OCI-LY3 (cell line): ENCODE data around the gene IFNLR1.

Source experiments
- H2AFZ ChIP-seq: fragments of 200-600, 300-600 bp; shearing (Covaris generic); 2 replicates; pipeline ENCODE4 v1.6.0; 2014; ENCODE audit warnings: antibody characterized with exemption, low read depth, low read length
- H3K27ac ChIP-seq: fragments of 200-600, 300-600 bp; sonication (generic); 2 replicates; pipeline ENCODE4 v1.5.1; 2014; ENCODE audit warnings: mild to moderate bottlenecking, low read length, moderate library complexity, mixed read lengths
- H3K27me3 ChIP-seq: fragments of 200-600, 300-600 bp; sonication (generic); 2 replicates; pipeline ENCODE4 v1.6.1; 2014; ENCODE audit warnings: low read depth, low read length, mixed read lengths
- H3K36me3 ChIP-seq: fragments of 200-600, 300-600 bp; sonication (generic); replicated peaks from 2 replicates; pipeline ENCODE3; 2014; ENCODE audit warnings: low read depth, low read length, mixed read lengths
- H3K4me1 ChIP-seq: fragments of 300-600, 200-600 bp; sonication (generic); 2 replicates; pipeline ENCODE4 v1.6.1; 2014; ENCODE audit warnings: low read length, mixed read lengths
- H3K4me2 ChIP-seq: fragments of 200-600, 300-600 bp; sonication (generic); 2 replicates; pipeline ENCODE4 v1.6.1; 2014; ENCODE audit warnings: low read length, mixed read lengths
- H3K4me3 ChIP-seq: fragments of 300-600, 200-600 bp; sonication (generic); 2 replicates; pipeline ENCODE4 v1.5.1; 2014; ENCODE audit warnings: antibody characterized with exemption, mild to moderate bottlenecking, low read length, moderate library complexity
- H3K79me2 ChIP-seq: fragments of 300-600, 200-600 bp; shearing (Covaris generic); 2 replicates; pipeline ENCODE4 v1.6.1; 2014; ENCODE audit warnings: mild to moderate bottlenecking, low read length, mixed read lengths
- H3K9ac ChIP-seq: fragments of 300-600, 200-600 bp; shearing (Covaris generic); 2 replicates; pipeline ENCODE4 v1.6.0; 2014; ENCODE audit warnings: mild to moderate bottlenecking, low read length, moderate library complexity
- H3K9me3 ChIP-seq: fragments of 200-600, 300-600 bp; shearing (Covaris generic); 2 replicates; pipeline ENCODE4 v1.6.1; 2014; ENCODE audit warnings: low read length, mixed read lengths; ENCODE audit not compliant: insufficient read depth
- H4K20me1 ChIP-seq: fragments of 200-600, 300-600 bp; sonication (generic); 2 replicates; pipeline ENCODE4 v1.6.1; 2016; ENCODE audit warnings: low read length, mixed read lengths; ENCODE audit not compliant: insufficient read depth
- CTCF ChIP-seq: fragments of 200-600, 300-600 bp; sonication (generic); IDR thresholded peaks from 2 replicates; pipeline ENCODE4 v1.5.1; 2014; ENCODE audit warnings: antibody characterized with exemption, low read length, low read depth
- EZH2phosphoT487 ChIP-seq: fragments of 200-600 bp; shearing (Covaris generic); IDR thresholded peaks from 2 replicates; pipeline ENCODE4 v1.6.1; 2018; ENCODE audit warnings: antibody characterized with exemption, mixed run types, low read depth

IFNLR1 gene

GRCh38 chr1:24191860-24192259 is 4.8 kb upstream of the IFNLR1 start:
- peak overlapping the region; percentile 7; the same call in 1 of the 2 replicates for H3K4me3 ChIP-seq
- H3K9me3 ChIP-seq = no peaks in the 10 kb centered on the region
- H3K27me3 ChIP-seq = no peaks in the 10 kb centered on the region
- peaks cover 85% of the 10 kb centered on the region for H3K4me1 ChIP-seq
- peak overlapping the region; percentile 92; the same call in 1 of the 2 replicates for H3K9ac ChIP-seq
- H3K4me2 ChIP-seq = peak overlapping the region; percentile 37
- H4K20me1 ChIP-seq = no peaks in the 10 kb centered on the region
- peak overlapping the region; percentile 100 for H3K27ac ChIP-seq
- H2AFZ ChIP-seq = no peak overlapping the region
- peaks cover 3% of the 10 kb centered on the region for H3K36me3 ChIP-seq
- TF ChIP-seq EZH2phosphoT487 (no peak), CTCF (no peak)
- peaks cover 8% of the 10 kb centered on the region for H3K79me2 ChIP-seq

- Histone ChIP-seq H3K9ac (peak overlapping the region; percentile 92; the same call in 1 of the 2 replicates), H3K4me3 (no peak overlapping the region), H3K9me3 (no peaks in the 10 kb centered on the region), H3K4me2 (peak overlapping the region; percentile 38), H3K4me1 (peaks cover 85% of the 10 kb centered on the region), H3K36me3 (peaks cover 10% of the 10 kb centered on the region), H2AFZ (no peak overlapping the region), H3K79me2 (peaks cover 17% of the 10 kb centered on the region), H3K27ac (peak overlapping the region; percentile 100), H4K20me1 (no peaks in the 10 kb centered on the region), H3K27me3 (no peaks in the 10 kb centered on the region)
- TF ChIP-seq EZH2phosphoT487 (no peak), CTCF (no peak)
Measured at GRCh38 chr1:24190983-24191461, 3.9 kb upstream of the IFNLR1 start.

- peaks cover 32% of the 10 kb centered on the region for H3K79me2 ChIP-seq
- H2AFZ ChIP-seq = no peak overlapping the region
- no peaks in the 10 kb centered on the region for H3K27me3 ChIP-seq
- peak overlapping the region; percentile 92 for H3K9ac ChIP-seq
- peaks cover 19% of the 10 kb centered on the region for H3K36me3 ChIP-seq
- TF ChIP-seq CTCF = no peak
- no peak for TF ChIP-seq EZH2phosphoT487
- peak overlapping the region; percentile 90 for H3K4me2 ChIP-seq
- peaks cover 82% of the 10 kb centered on the region for H3K4me1 ChIP-seq
- H3K9me3 ChIP-seq = no peaks in the 10 kb centered on the region
- peak overlapping the region; percentile 100 for H3K27ac ChIP-seq
- peak overlapping the region; percentile 66 for H3K4me3 ChIP-seq
- H4K20me1 ChIP-seq = peaks cover 11% of the 10 kb centered on the region
Measured at GRCh38 chr1:24189528-24189927, 2.4 kb upstream of the IFNLR1 start.

- Histone ChIP-seq H3K27ac (peak overlapping the region; percentile 100), H3K9ac (peak overlapping the region; percentile 99), H3K4me3 (peak overlapping the region; percentile 98), H3K4me2 (peak overlapping the region; percentile 82), H3K36me3 (peaks cover 30% of the 10 kb centered on the region), H3K27me3 (no peaks in the 10 kb centered on the region), H4K20me1 (peaks cover 33% of the 10 kb centered on the region), H3K79me2 (peaks cover 60% of the 10 kb centered on the region), H3K4me1 (peaks cover 68% of the 10 kb centered on the region), H2AFZ (no peak overlapping the region), H3K9me3 (no peaks in the 10 kb centered on the region)
- TF ChIP-seq CTCF (no peak), EZH2phosphoT487 (no peak)
Measured at GRCh38 chr1:24186711-24186992, 437 bp downstream of the IFNLR1 start.
